ENCODE results near the gene ST8SIA3. TPM values are rescaled to one million over a fixed set of nuclear protein-coding genes. Genes with fewer than 3 reads are reported as not detected.

The ST8SIA3 gene
- total RNA-seq, 4 donors from 2014 or later = not detected

DNA sequence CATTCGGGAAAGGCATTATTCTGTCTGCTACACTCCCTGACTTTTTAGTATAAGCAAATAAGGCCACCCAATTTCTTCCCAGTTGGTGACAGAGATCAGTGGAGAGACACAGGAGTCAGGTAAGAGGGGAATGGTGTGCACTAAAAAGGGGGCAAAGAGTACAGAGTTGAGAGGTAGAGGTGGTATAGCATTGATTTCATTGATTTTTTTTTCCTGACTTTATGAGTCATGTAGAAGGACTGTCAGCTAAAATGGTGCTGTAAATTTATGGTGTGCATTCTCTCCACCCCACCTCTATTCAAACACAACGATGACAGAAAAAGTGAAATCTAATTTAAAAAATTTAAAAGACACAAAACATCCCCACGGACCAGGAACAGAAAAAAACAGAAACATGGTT lies 23.7 kb upstream of the ST8SIA3 start:
- DNase-seq (ENCODE audit: low spot score) (no peak), ATAC-seq (ENCODE audit: low FRiP score) (no peak)
- TF ChIP-seq, protein P1, sequence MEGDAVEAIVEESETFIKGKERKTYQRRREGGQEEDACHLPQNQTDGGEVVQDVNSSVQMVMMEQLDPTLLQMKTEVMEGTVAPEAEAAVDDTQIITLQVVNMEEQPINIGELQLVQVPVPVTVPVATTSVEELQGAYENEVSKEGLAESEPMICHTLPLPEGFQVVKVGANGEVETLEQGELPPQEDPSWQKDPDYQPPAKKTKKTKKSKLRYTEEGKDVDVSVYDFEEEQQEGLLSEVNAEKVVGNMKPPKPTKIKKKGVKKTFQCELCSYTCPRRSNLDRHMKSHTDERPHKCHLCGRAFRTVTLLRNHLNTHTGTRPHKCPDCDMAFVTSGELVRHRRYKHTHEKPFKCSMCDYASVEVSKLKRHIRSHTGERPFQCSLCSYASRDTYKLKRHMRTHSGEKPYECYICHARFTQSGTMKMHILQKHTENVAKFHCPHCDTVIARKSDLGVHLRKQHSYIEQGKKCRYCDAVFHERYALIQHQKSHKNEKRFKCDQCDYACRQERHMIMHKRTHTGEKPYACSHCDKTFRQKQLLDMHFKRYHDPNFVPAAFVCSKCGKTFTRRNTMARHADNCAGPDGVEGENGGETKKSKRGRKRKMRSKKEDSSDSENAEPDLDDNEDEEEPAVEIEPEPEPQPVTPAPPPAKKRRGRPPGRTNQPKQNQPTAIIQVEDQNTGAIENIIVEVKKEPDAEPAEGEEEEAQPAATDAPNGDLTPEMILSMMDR (IDR thresholded peaks at IDR 0.05) = no peak

DNA sequence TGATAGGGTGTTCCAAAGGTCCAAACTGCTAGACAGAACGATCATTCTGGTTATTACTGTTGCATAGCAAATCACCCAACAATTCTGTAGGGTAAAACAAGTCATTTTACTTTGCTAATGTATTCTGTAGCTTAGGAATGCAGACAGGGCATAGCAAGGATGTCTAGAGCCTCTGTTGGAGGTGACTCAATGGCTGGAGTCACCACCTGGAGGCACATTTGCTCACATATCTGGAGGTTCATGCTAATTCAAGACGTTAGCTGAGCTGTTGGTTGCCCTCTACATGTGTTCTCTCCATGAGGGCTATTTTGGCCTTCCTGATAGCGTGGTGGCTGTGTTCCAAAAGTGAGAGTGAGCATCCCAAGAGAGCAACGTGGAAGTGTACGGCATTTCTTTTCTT lies 22.5 kb upstream of the ST8SIA3 start:
- TF ChIP-seq, protein P1 (IDR thresholded peaks at IDR 0.05) = no peak
- ATAC-seq (ENCODE audit: low FRiP score) = no peak
- no peak for DNase-seq (ENCODE audit: low spot score)

DNA sequence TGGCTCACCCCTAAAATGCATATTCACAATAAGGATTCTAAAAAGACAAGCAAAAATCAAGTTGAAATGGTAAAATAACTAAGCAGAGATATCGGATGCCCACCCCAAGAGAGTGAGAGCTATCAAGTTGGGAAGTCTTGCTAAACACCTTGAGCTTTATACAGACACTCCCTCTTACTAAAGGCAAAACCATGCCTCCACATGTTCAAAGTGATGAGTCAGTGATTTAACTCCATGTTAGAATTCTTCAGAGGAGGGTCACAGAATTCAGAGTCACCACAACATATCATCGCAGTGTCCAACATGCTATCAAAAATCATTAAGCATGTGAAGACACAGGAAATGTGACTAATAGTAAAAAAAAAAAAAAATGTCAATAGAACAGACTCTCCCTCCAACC lies 20.6 kb upstream of the ST8SIA3 start:
- DNase-seq (ENCODE audit: low spot score) (no peak), ATAC-seq (ENCODE audit: low FRiP score) (no peak)
- TF ChIP-seq, protein P1 (IDR thresholded peaks at IDR 0.05) = no peak

GRCh38 chr18:57333940-57334339 lies 18.4 kb upstream of the ST8SIA3 start:
- ATAC-seq (ENCODE audit: low FRiP score) = no peak

GRCh38 chr18:57334383-57334782 lies 18.0 kb upstream of the ST8SIA3 start:
- no peak for DNase-seq (ENCODE audit: low spot score)
- no peak for ATAC-seq (ENCODE audit: low FRiP score)
- TF ChIP-seq, protein P1 (IDR thresholded peaks at IDR 0.05) = no peak

More at GRCh38 chr18:57333940-57334339, 18.4 kb upstream of the ST8SIA3 start:
- no peak for DNase-seq (ENCODE audit: low spot score)
- TF ChIP-seq, protein P1 (IDR thresholded peaks at IDR 0.05) = no peak

DNA sequence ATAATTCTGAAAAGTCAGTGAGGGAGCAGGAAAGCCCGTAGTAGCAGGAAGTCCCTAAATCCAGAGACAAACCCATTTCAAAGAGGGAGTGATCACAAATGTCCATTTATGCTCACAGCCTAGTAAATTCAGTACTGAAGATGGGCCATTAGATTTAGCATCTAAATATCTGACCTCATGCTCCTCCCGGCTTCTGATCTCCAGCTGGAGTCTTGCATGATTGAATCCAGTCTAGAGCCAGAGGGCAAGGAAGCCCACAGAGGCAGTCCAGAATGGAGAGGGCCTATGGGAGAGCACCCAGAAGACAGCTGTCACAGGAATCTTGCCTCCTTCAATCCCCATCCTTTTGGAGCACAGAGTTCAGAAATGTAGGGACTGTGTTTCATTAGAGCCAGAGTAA lies 16.0 kb upstream of the ST8SIA3 start:
- ATAC-seq (ENCODE audit: low FRiP score) = no peak
- TF ChIP-seq, protein P1 (IDR thresholded peaks at IDR 0.05) = no peak
- DNase-seq (ENCODE audit: low spot score) = no peak

DNA sequence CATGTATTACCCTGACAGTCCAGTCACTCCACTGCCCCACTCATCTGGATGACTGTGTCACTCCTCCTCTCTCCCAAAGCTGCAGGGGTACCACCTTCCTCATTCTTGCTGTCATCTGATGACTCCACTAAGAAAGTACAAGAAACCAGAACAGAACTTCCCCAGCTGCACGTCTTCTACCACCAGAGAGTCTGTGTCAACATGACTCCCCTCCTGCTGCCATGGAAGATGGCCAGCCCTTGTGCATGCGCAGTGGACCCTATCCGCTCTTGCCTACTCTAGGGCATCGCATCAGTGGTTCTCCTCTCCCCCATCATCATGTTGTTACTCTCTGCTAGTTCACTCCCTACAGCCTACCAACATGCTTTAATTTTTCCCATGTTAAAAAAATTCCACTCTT lies 14.5 kb upstream of the ST8SIA3 start:
- TF ChIP-seq, protein P1 (IDR thresholded peaks at IDR 0.05) = no peak
- DNase-seq (ENCODE audit: low spot score) (no peak), ATAC-seq (ENCODE audit: low FRiP score) (no peak)
